GM23248 (cell line): Measurements from ENCODE around the gene RHBDF1. TPM values are rescaled to one million over a fixed set of nuclear protein-coding genes. Genes with fewer than 3 reads are reported as not detected.

ENCODE experiments used
- DNase-seq: peaks from one replicate; pipeline ENCODE4 v3.0.0-alpha.2; 2015
- H2AFZ ChIP-seq: fragments of 200-600 bp; sonication (generic); 2 replicates; pipeline ENCODE4 v1.6.1; 2016; ENCODE audit warnings: antibody characterized with exemption
- H3F3A ChIP-seq: fragments of 200-600 bp; sonication (generic); 2 replicates; pipeline ENCODE4 v1.6.1; 2016; ENCODE audit warnings: mild to moderate bottlenecking, antibody characterized with exemption, mixed run types; ENCODE audit not compliant: insufficient read depth
- H3K27ac ChIP-seq: fragments of 200-600 bp; sonication (generic); 2 replicates; pipeline ENCODE4 v1.5.1; 2016; ENCODE audit warnings: mild to moderate bottlenecking
- H3K27me3 ChIP-seq: fragments of 200-600 bp; sonication (generic); replicated peaks from 2 replicates; pipeline ENCODE4 v1.6.1; 2016; ENCODE audit warnings: mild to moderate bottlenecking; ENCODE audit not compliant: insufficient read depth
- H3K36me3 ChIP-seq: fragments of 200-600 bp; sonication (generic); 2 replicates; pipeline ENCODE4 v1.6.1; 2016; ENCODE audit warnings: low read depth, mild to moderate bottlenecking
- H3K4me1 ChIP-seq: fragments of 200-600 bp; sonication (generic); 2 replicates; pipeline ENCODE4 v1.6.1; 2016; ENCODE audit warnings: mild to moderate bottlenecking; ENCODE audit not compliant: insufficient read depth
- H3K4me2 ChIP-seq: fragments of 200-600 bp; sonication (generic); one replicate; pipeline ENCODE4 v1.6.1; 2016; ENCODE audit warnings: mild to moderate bottlenecking; ENCODE audit not compliant: unreplicated experiment
- H3K4me3 ChIP-seq: fragments of 200-600 bp; sonication (generic); 2 replicates; pipeline ENCODE4 v1.5.1; 2016; ENCODE audit warnings: mild to moderate bottlenecking
- H3K79me2 ChIP-seq: fragments of 200-600 bp; sonication (generic); 2 replicates; pipeline ENCODE4 v1.6.1; 2016; ENCODE audit warnings: mild to moderate bottlenecking; ENCODE audit not compliant: insufficient read depth
- H3K9ac ChIP-seq: fragments of 200-600 bp; sonication (generic); 2 replicates; pipeline ENCODE4 v1.6.1; 2016; ENCODE audit warnings: mild to moderate bottlenecking
- H3K9me2 ChIP-seq: fragments of 200-600 bp; sonication (generic); 2 replicates; pipeline ENCODE4 v1.6.1; 2016; ENCODE audit warnings: mixed run types, mild to moderate bottlenecking, moderate library complexity; ENCODE audit not compliant: insufficient read depth
- H3K9me3 ChIP-seq: fragments of 200-600 bp; sonication (generic); one replicate; pipeline ENCODE4 v1.6.1; 2017; ENCODE audit warnings: low read depth
- H4K20me1 ChIP-seq: fragments of 200-600 bp; sonication (generic); 2 replicates; pipeline ENCODE4 v1.6.0; 2016; ENCODE audit not compliant: insufficient read depth
- EZH2 ChIP-seq: fragments of 200-600 bp; sonication (generic); IDR thresholded peaks from 2 replicates; pipeline ENCODE4 v1.6.1; 2018; ENCODE audit warnings: antibody characterized with exemption, mild to moderate bottlenecking; ENCODE audit not compliant: insufficient read depth, poor library complexity, severe bottlenecking
- EZH2phosphoT487 ChIP-seq: fragments of 200-600 bp; sonication (generic); IDR thresholded peaks from 2 replicates; pipeline ENCODE4 v1.6.1; 2018; ENCODE audit warnings: antibody characterized with exemption, moderate library complexity, mild to moderate bottlenecking, low read depth; ENCODE audit not compliant: insufficient read depth
- WGBS, 2 experiments: methylation state at CpG; one replicate each; pipeline ENCODE4 v1.1.6; 2015 to 2017; ENCODE audit warnings: low lambda C conversion rate in 2 of 2, low coverage in 1 of 2; ENCODE audit errors: missing lambda C conversion rate in 2 of 2; 5-methylcytosine and 5-hydroxymethylcytosine counted together
- in situ Hi-C: fragments of 300-500 bp; cut with MboI; formaldehyde crosslinking; loops from 2 replicates; pipeline ENCODE4 v1.15.0; 2020
- polyA plus RNA-seq: library from polyadenylated mRNA; unstranded; fragments of >200 nt; fragmentation: Nextera tagmentation; extraction: Ambion mirVana; gene quantifications from 2 replicates; pipeline ENCODE4 v1.2.1, GENCODE V29; 2016
- total RNA-seq: library from RNA; depleted of rRNA; stranded (reverse); fragments of >200 nt; shearing (Covaris generic); gene quantifications from 2 replicates; pipeline ENCODE4 v1.2.3, GENCODE V29; 2014

RHBDF1 gene
- total and polyA plus RNA-seq, 2 experiments from 2014 or later = 61.7 to 62.6 TPM

- no peaks in the 10 kb centered on the region; the same call in 1 of the 2 replicates for H3K79me2 ChIP-seq
- no peaks in the 10 kb centered on the region for H4K20me1 ChIP-seq
- H3K4me3 ChIP-seq = no peak overlapping the region
- no peak overlapping the region for H2AFZ ChIP-seq
- no peak for DNase-seq
- no peak overlapping the region for H3K4me2 ChIP-seq
- WGBS, 2 experiments = 91 to 100% methylated on average over 3 of the region's 3 CpGs
- H3K27me3 ChIP-seq = no peaks in the 10 kb centered on the region
- H3K4me1 ChIP-seq = no peaks in the 10 kb centered on the region
- no peaks in the 10 kb centered on the region for H3K9me2 ChIP-seq
- TF ChIP-seq EZH2phosphoT487 = no peak
- no peak for TF ChIP-seq EZH2
- no peak overlapping the region for H3K27ac ChIP-seq
- peaks cover 8% of the 10 kb centered on the region; the same call in 1 of the 2 replicates for H3K36me3 ChIP-seq
- H3F3A ChIP-seq = no peaks in the 10 kb centered on the region
- in situ Hi-C loops = loop anchor here (5.0 kb wide), 1 partner anchor 77 kb away; the partner anchor contains the start of gene HBQ1
- no peak overlapping the region for H3K9ac ChIP-seq
- H3K9me3 ChIP-seq = no peaks in the 10 kb centered on the region
These were observed 32.5 kb upstream of the RHBDF1 start for GRCh38 chr16:104928-105327.

GRCh38 chr16:104355-104754 is 31.9 kb upstream of the RHBDF1 start:
- no peaks in the 10 kb centered on the region for H4K20me1 ChIP-seq
- in situ Hi-C loops = no loop called here

GRCh38 chr16:102060-102855 is 29.8 kb upstream of the RHBDF1 start:
- no peak for DNase-seq

More at GRCh38 chr16:104355-104754, 31.9 kb upstream of the RHBDF1 start:
- Histone ChIP-seq H3K9me2 (no peaks in the 10 kb centered on the region), H3K9me3 (no peaks in the 10 kb centered on the region), H3K27me3 (no peaks in the 10 kb centered on the region), H3K4me1 (no peaks in the 10 kb centered on the region), H2AFZ (no peak overlapping the region), H3K27ac (no peak overlapping the region), H3F3A (no peaks in the 10 kb centered on the region), H3K4me3 (no peak overlapping the region), H3K36me3 (peaks cover 8% of the 10 kb centered on the region; the same call in 1 of the 2 replicates), H3K4me2 (no peak overlapping the region), H3K9ac (no peak overlapping the region), H3K79me2 (no peaks in the 10 kb centered on the region; the same call in 1 of the 2 replicates)
- DNase-seq = no peak
- TF ChIP-seq EZH2phosphoT487 = no peak
- TF ChIP-seq EZH2 = no peak
- WGBS, 2 experiments = 97 to 98% methylated on average over 5 of the region's 5 CpGs

GRCh38 chr16:101586-101985 is 29.2 kb upstream of the RHBDF1 start:
- no peak for DNase-seq
- in situ Hi-C loops = no loop called here
- Histone ChIP-seq H3F3A (no peaks in the 10 kb centered on the region), H3K9me2 (no peaks in the 10 kb centered on the region), H4K20me1 (no peaks in the 10 kb centered on the region), H3K4me1 (0 out of 2 replicates have a peak, but pooled peaks cover 5% of the 10 kb centered on the region), H3K79me2 (no peaks in the 10 kb centered on the region; the same call in 1 of the 2 replicates), H3K36me3 (peaks cover under 1% of the 10 kb centered on the region; the same call in 1 of the 2 replicates), H3K27ac (no peak overlapping the region), H3K4me3 (no peak overlapping the region), H3K4me2 (no peak overlapping the region), H3K9ac (no peak overlapping the region), H2AFZ (no peak overlapping the region), H3K9me3 (no peaks in the 10 kb centered on the region), H3K27me3 (no peaks in the 10 kb centered on the region)
- TF ChIP-seq EZH2 (no peak), EZH2phosphoT487 (no peak)
- 94 to 95% methylated on average over 6 of the region's 6 CpGs for WGBS, 2 experiments

More at GRCh38 chr16:102060-102855, 29.8 kb upstream of the RHBDF1 start:
- Histone ChIP-seq H3K4me1 (0 out of 2 replicates have a peak, but pooled peaks cover 2% of the 10 kb centered on the region), H3K9ac (no peak overlapping the region), H3K79me2 (no peaks in the 10 kb centered on the region; the same call in 1 of the 2 replicates), H3K9me2 (no peaks in the 10 kb centered on the region), H4K20me1 (no peaks in the 10 kb centered on the region), H3K27me3 (no peaks in the 10 kb centered on the region), H3F3A (no peaks in the 10 kb centered on the region), H2AFZ (no peak overlapping the region), H3K4me2 (no peak overlapping the region), H3K36me3 (peaks cover 4% of the 10 kb centered on the region; the same call in 1 of the 2 replicates), H3K9me3 (no peaks in the 10 kb centered on the region), H3K27ac (no peak overlapping the region), H3K4me3 (no peak overlapping the region)
- WGBS, 2 experiments = 88 to 91% methylated on average over 19 of the region's 19 CpGs
- TF ChIP-seq EZH2 (no peak), EZH2phosphoT487 (no peak)
- in situ Hi-C loops = no loop called here
